Liver (tissue), 9 donors: ENCODE results near the gene GALNT10. TPM values are rescaled to one million over a fixed set of nuclear protein-coding genes. Genes with fewer than 3 reads are reported as not detected.

Experiments
- DNase-seq: peaks from one replicate; pipeline ENCODE4 v3.0.0-alpha.2; 2017; ENCODE audit warnings: low spot score
- H3K27ac ChIP-seq, 2 donors: one replicate each; pipeline ENCODE4 v1.7.0; 2013; ENCODE audit warnings: inconsistent platforms in 2 of 2, low read length in 2 of 2, control low read depth in 1 of 2, low read depth in 1 of 2, mild to moderate bottlenecking in 1 of 2
- H3K27me3 ChIP-seq, 4 donors: one replicate each; pipeline versions ENCODE4 v1.6.1 to v1.7.0; 2013; ENCODE audit warnings: low read length in 3 of 4, inconsistent platforms in 1 of 4, mild to moderate bottlenecking in 1 of 4, moderate library complexity in 1 of 4; ENCODE audit not compliant: control insufficient read depth in 4 of 4, insufficient read depth in 4 of 4
- H3K36me3 ChIP-seq, 4 donors: one replicate each; pipeline versions ENCODE4 v1.6.1 to v1.7.0; 2013; ENCODE audit warnings: low read length in 3 of 4, mild to moderate bottlenecking in 3 of 4, low read depth in 1 of 4, moderate library complexity in 1 of 4; ENCODE audit not compliant: control insufficient read depth in 4 of 4, insufficient read depth in 3 of 4
- H3K4me1 ChIP-seq, 4 donors: one replicate each; pipeline versions ENCODE4 v1.6.1 to v1.7.0; 2013; ENCODE audit warnings: low read length in 3 of 4, mild to moderate bottlenecking in 3 of 4, moderate library complexity in 1 of 4; ENCODE audit not compliant: control insufficient read depth in 4 of 4, insufficient read depth in 4 of 4
- H3K4me3 ChIP-seq, 3 donors: one replicate each; pipeline versions ENCODE4 v1.6.1 to v1.7.0; 2013; ENCODE audit warnings: low read length in 3 of 3, control low read depth in 1 of 3, low read depth in 1 of 3, mild to moderate bottlenecking in 1 of 3
- H3K9ac ChIP-seq, 2 donors: one replicate each; pipeline ENCODE4 v1.7.0; 2013; ENCODE audit warnings: low read length in 2 of 2, mild to moderate bottlenecking in 2 of 2, moderate library complexity in 2 of 2, control low read depth in 1 of 2, low read depth in 1 of 2
- H3K9me3 ChIP-seq, 4 donors: one replicate each; pipeline versions ENCODE4 v1.6.1 to v1.7.0; 2013; ENCODE audit warnings: low read length in 3 of 4; ENCODE audit not compliant: control insufficient read depth in 4 of 4
- ATF3 ChIP-seq: IDR thresholded peaks from 2 replicates; pipeline ENCODE4 v1.6.1; 2016; ENCODE audit warnings: antibody characterized with exemption
- CTCF ChIP-seq: fragments of 150-350 bp; IDR thresholded peaks from 2 replicates; pipeline ENCODE4 v1.5.1; 2017; ENCODE audit warnings: improper control_type of control experiment, low read depth, low read length; ENCODE audit not compliant: missing input control
- EGR1 ChIP-seq, 2 donors: IDR thresholded peaks; 2 replicates each; pipeline ENCODE4 v1.6.1; 2016 to 2018; ENCODE audit warnings: antibody characterized with exemption in 2 of 2, low read depth in 2 of 2
- FOXA1 ChIP-seq: IDR thresholded peaks from 2 replicates; pipeline ENCODE4 v1.6.1; 2016; ENCODE audit warnings: antibody characterized with exemption
- FOXA2 ChIP-seq: IDR thresholded peaks from 2 replicates; pipeline ENCODE4 v1.6.1; 2016; ENCODE audit warnings: antibody characterized with exemption
- GABPA ChIP-seq, 2 donors: IDR thresholded peaks in 1 of 2; conservative IDR thresholded peaks in 1 of 2; 2 replicates each; pipeline ENCODE4 v1.6.1; 2016; ENCODE audit warnings: antibody characterized with exemption in 2 of 2, mild to moderate bottlenecking in 1 of 2, moderate library complexity in 1 of 2
- HNF4A ChIP-seq, 2 donors: conservative IDR thresholded peaks; 2 replicates each; pipeline ENCODE4 v1.6.1; 2016; ENCODE audit warnings: antibody characterized with exemption in 2 of 2, mild to moderate bottlenecking in 2 of 2
- HNF4G ChIP-seq: IDR thresholded peaks from 2 replicates; pipeline ENCODE4 v1.6.1; 2016; ENCODE audit warnings: antibody characterized with exemption
- JUND ChIP-seq, 2 donors: IDR thresholded peaks; 2 replicates each; pipeline ENCODE4 v1.6.1; 2016; ENCODE audit warnings: antibody characterized with exemption in 2 of 2
- MAX ChIP-seq: IDR thresholded peaks from 2 replicates; pipeline ENCODE4 v1.6.1; 2016; ENCODE audit warnings: antibody characterized with exemption
- NR2F2 ChIP-seq: IDR thresholded peaks from 2 replicates; pipeline ENCODE4 v1.6.1; 2016; ENCODE audit warnings: antibody characterized with exemption
- RAD21 ChIP-seq, 2 donors: IDR thresholded peaks; 2 replicates each; pipeline ENCODE4 v1.6.1; 2016; ENCODE audit warnings: antibody characterized with exemption in 2 of 2, mild to moderate bottlenecking in 2 of 2
- REST ChIP-seq: IDR thresholded peaks from 2 replicates; pipeline ENCODE4 v1.6.1; 2016; ENCODE audit warnings: antibody characterized with exemption, mild to moderate bottlenecking
- RXRA ChIP-seq, 2 donors: IDR thresholded peaks; 2 replicates each; pipeline ENCODE4 v1.6.1; 2017 to 2018; ENCODE audit warnings: antibody characterized with exemption in 2 of 2, mild to moderate bottlenecking in 1 of 2
- SP1 ChIP-seq: IDR thresholded peaks from 2 replicates; pipeline ENCODE4 v1.6.1; 2018; ENCODE audit warnings: antibody characterized with exemption, mild to moderate bottlenecking
- TAF1 ChIP-seq: conservative IDR thresholded peaks from 2 replicates; pipeline ENCODE4 v1.6.1; 2016; ENCODE audit warnings: antibody characterized with exemption, mild to moderate bottlenecking
- YY1 ChIP-seq: IDR thresholded peaks from 2 replicates; pipeline ENCODE4 v1.6.1; 2016; ENCODE audit warnings: antibody characterized with exemption, mild to moderate bottlenecking
- ZBTB33 ChIP-seq: IDR thresholded peaks from 2 replicates; pipeline ENCODE4 v1.6.1; 2016; ENCODE audit warnings: antibody characterized with exemption
- WGBS: extraction: QIAGEN DNeasy Blood & Tissue Kit; methylation state at CpG from one replicate; pipeline ENCODE4 v1.1.7; 2013; 5-methylcytosine and 5-hydroxymethylcytosine counted together
- polyA plus RNA-seq, 2 donors: library from polyadenylated mRNA; stranded (reverse) in 1 of 2; unstranded in 1 of 2; fragments of 200-250 nt in 1 of 2; fragments of >200 nt in 1 of 2; fragmentation: Nextera tagmentation in 1 of 2; extraction: Ambion mirVana in 1 of 2; gene quantifications; one replicate each; pipeline versions ENCODE4 v1.2.1 to v1.2.3, GENCODE V29; 2013 to 2015
- total RNA-seq, 2 donors: library from RNA; depleted of rRNA; stranded (reverse); fragments of >200 nt; gene quantifications; one replicate each; pipeline ENCODE4 v1.2.3, GENCODE V29; 2014
- donor health status: healthy.
- donor health status: healthy.
- donor health status: healthy.
- donor health status: healthy.
- donor health status: healthy.

GALNT10 gene
- total and polyA plus RNA-seq, 4 donors = 1.1 to 17.8 (median 5.3) TPM

- Histone ChIP-seq H3K4me3 (no peak overlapping the region), H3K27ac (no peak overlapping the region), H3K9ac (no peak overlapping the region), H3K27me3 (no peaks in the 10 kb centered on the region), H3K36me3 (peaks cover 0 to 2% (median 0%) of the 10 kb centered on the region in 4 donors), H3K9me3 (peaks cover 0 to 2% (median 0%) of the 10 kb centered on the region in 4 donors), H3K4me1 (peaks cover 0 to 6% (median 2%) of the 10 kb centered on the region in 4 donors)
- DNase-seq = peak; percentile 16
- WGBS = 95% methylated on average over 4 of the region's 4 CpGs
- TF ChIP-seq RXRA (IDR thresholded peaks at IDR 0.05) (no peak), CTCF (no peak), JUND (IDR thresholded peaks at IDR 0.05) (no peak), GABPA (IDR thresholded peaks at IDR 0.05 in 1 of 2, conservative IDR thresholded peaks at IDR 0.05 in 1 of 2) (no peak), SP1 (no peak), FOXA1 (no peak), REST (no peak), TAF1 (no peak), EGR1 (IDR thresholded peaks at IDR 0.05; ENCODE audit: low read depth in 2 of 2) (no peak), YY1 (no peak)
Measured at GRCh38 chr5:154300207-154300883, 109.8 kb downstream of the GALNT10 start.

- Histone ChIP-seq H3K4me1 (peaks cover 0 to 2% (median under 1%) of the 10 kb centered on the region in 4 donors), H3K9ac (no peak overlapping the region), H3K27me3 (no peaks in the 10 kb centered on the region), H3K4me3 (no peak overlapping the region), H3K36me3 (peaks cover 0 to 3% (median 0%) of the 10 kb centered on the region in 4 donors), H3K9me3 (peaks cover 0 to 2% (median 0%) of the 10 kb centered on the region in 4 donors), H3K27ac (no peak overlapping the region)
- 91% methylated on average over 3 of the region's 3 CpGs for WGBS
- no peak for DNase-seq
- no peak for TF ChIP-seq EGR1 (IDR thresholded peaks at IDR 0.05; ENCODE audit: low read depth in 2 of 2)
- TF ChIP-seq HNF4A (conservative IDR thresholded peaks at IDR 0.05) = no peak
- no peak for TF ChIP-seq ZBTB33
- TF ChIP-seq RXRA (IDR thresholded peaks at IDR 0.05) = no peak
- TF ChIP-seq YY1 = no peak
- TF ChIP-seq MAX = no peak
- TF ChIP-seq SP1 = no peak
- TF ChIP-seq JUND (IDR thresholded peaks at IDR 0.05) = no peak
- TF ChIP-seq GABPA (IDR thresholded peaks at IDR 0.05 in 1 of 2, conservative IDR thresholded peaks at IDR 0.05 in 1 of 2) = no peak
- no peak for TF ChIP-seq ATF3
- no peak for TF ChIP-seq FOXA1
- TF ChIP-seq FOXA2 = no peak
- no peak for TF ChIP-seq HNF4G
- no peak for TF ChIP-seq TAF1
- no peak for TF ChIP-seq NR2F2
- no peak for TF ChIP-seq RAD21 (IDR thresholded peaks at IDR 0.05)
- TF ChIP-seq CTCF = no peak
Measured at GRCh38 chr5:154301726-154302125, 111.2 kb downstream of the GALNT10 start.
